ENCODE results near the gene PARP12.

PARP12 gene

DNA sequence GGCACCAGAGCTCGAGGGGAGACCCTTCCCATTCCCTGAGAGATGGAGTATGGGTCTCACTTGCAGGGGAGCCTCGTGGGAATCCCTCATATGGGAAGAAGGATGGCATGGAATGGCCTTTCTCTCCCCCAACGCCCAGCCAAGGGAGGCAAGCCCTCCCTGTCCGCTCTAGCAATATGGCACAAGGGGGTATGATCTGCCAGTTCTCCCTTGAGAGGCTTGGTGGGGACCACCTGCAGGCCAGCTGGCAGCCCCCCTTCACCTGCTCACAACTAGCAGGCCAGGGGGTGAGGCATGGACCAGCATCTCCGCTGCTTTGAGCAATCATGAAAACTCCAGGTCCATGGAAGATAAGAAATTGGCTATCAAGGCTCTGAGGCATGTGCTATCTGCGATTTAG, 70.8 kb downstream of the PARP12 start:
- no peak for ATAC-seq
- no peak for TF ChIP-seq BACH2 (CRISPR knock-in tag; IDR thresholded peaks at IDR 0.05; ENCODE audit: borderline replicate concordance)
- no peak for TF ChIP-seq ZFP3 (CRISPR knock-in tag; IDR thresholded peaks at IDR 0.05)
- TF ChIP-seq ZNF565 (CRISPR knock-in tag; conservative IDR thresholded peaks at IDR 0.05; ENCODE audit: low read depth): no peak
- TF ChIP-seq TCF4 (CRISPR knock-in tag; IDR thresholded peaks at IDR 0.05; ENCODE audit: borderline replicate concordance): no peak
- no peak for TF ChIP-seq OSR1 (CRISPR knock-in tag; IDR thresholded peaks at IDR 0.05)
- TF ChIP-seq RARB (CRISPR knock-in tag; IDR thresholded peaks at IDR 0.05): no peak
- TF ChIP-seq, protein P1, sequence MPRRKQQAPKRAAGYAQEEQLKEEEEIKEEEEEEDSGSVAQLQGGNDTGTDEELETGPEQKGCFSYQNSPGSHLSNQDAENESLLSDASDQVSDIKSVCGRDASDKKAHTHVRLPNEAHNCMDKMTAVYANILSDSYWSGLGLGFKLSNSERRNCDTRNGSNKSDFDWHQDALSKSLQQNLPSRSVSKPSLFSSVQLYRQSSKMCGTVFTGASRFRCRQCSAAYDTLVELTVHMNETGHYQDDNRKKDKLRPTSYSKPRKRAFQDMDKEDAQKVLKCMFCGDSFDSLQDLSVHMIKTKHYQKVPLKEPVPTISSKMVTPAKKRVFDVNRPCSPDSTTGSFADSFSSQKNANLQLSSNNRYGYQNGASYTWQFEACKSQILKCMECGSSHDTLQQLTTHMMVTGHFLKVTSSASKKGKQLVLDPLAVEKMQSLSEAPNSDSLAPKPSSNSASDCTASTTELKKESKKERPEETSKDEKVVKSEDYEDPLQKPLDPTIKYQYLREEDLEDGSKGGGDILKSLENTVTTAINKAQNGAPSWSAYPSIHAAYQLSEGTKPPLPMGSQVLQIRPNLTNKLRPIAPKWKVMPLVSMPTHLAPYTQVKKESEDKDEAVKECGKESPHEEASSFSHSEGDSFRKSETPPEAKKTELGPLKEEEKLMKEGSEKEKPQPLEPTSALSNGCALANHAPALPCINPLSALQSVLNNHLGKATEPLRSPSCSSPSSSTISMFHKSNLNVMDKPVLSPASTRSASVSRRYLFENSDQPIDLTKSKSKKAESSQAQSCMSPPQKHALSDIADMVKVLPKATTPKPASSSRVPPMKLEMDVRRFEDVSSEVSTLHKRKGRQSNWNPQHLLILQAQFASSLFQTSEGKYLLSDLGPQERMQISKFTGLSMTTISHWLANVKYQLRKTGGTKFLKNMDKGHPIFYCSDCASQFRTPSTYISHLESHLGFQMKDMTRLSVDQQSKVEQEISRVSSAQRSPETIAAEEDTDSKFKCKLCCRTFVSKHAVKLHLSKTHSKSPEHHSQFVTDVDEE (CRISPR knock-in tag; IDR thresholded peaks at IDR 0.05): no peak
- TF ChIP-seq ZC3H10 (CRISPR knock-in tag; IDR thresholded peaks at IDR 0.05): no peak

- TF ChIP-seq ZC3H10 (CRISPR knock-in tag; IDR thresholded peaks at IDR 0.05) (no peak), ESRRG (CRISPR knock-in tag; IDR thresholded peaks at IDR 0.05) (no peak)
- TF ChIP-seq, protein P1 (CRISPR knock-in tag; IDR thresholded peaks at IDR 0.05): no peak
- TF ChIP-seq, protein P2, sequence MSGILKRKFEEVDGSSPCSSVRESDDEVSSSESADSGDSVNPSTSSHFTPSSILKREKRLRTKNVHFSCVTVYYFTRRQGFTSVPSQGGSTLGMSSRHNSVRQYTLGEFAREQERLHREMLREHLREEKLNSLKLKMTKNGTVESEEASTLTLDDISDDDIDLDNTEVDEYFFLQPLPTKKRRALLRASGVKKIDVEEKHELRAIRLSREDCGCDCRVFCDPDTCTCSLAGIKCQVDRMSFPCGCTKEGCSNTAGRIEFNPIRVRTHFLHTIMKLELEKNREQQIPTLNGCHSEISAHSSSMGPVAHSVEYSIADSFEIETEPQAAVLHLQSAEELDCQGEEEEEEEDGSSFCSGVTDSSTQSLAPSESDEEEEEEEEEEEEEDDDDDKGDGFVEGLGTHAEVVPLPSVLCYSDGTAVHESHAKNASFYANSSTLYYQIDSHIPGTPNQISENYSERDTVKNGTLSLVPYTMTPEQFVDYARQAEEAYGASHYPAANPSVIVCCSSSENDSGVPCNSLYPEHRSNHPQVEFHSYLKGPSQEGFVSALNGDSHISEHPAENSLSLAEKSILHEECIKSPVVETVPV (CRISPR knock-in tag; IDR thresholded peaks at IDR 0.05): no peak
Measured at GRCh38 chr7:139991269-139991666, 71.5 kb downstream of the PARP12 start.

GRCh38 chr7:139990571-139991268, 72.0 kb downstream of the PARP12 start:
- TF ChIP-seq ZFP30 (CRISPR knock-in tag; IDR thresholded peaks at IDR 0.05) (no peak), ESRRG (CRISPR knock-in tag; IDR thresholded peaks at IDR 0.05) (no peak)
- ATAC-seq: no peak

More at GRCh38 chr7:139991269-139991666, 71.5 kb downstream of the PARP12 start:
- no peak for ATAC-seq

DNA sequence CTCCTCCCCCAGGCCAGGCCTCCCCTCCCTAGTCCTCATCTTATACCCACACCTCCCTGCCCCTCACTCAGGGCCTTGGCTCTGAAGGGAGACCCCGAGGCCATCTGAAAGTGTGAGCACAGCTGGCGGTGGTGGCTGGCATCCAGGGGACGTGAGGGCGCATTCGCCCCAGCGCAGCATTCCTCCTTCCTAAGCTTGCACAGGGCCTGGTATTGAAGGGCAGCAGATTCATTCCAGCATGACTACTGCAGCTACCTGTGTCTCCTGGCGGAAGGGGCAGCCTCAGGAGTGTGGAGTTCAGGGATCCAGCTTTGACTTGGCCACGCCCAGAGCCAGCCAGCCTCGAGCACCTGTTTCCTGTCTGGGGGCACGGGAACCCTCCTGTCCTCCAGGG, 72.6 kb downstream of the PARP12 start:
- ATAC-seq: no peak
- TF ChIP-seq ZFP30 (CRISPR knock-in tag; IDR thresholded peaks at IDR 0.05) (no peak), ZNF70 (CRISPR knock-in tag; IDR thresholded peaks at IDR 0.05) (no peak), ZNF565 (CRISPR knock-in tag; conservative IDR thresholded peaks at IDR 0.05; ENCODE audit: low read depth) (no peak), CSDC2 (CRISPR knock-in tag; IDR thresholded peaks at IDR 0.05) (no peak), PATZ1 (CRISPR knock-in tag; IDR thresholded peaks at IDR 0.05; ENCODE audit: borderline replicate concordance) (no peak), OSR1 (CRISPR knock-in tag; IDR thresholded peaks at IDR 0.05) (no peak), TOX (CRISPR knock-in tag; IDR thresholded peaks at IDR 0.05; ENCODE audit: borderline replicate concordance) (no peak), ARNTL (CRISPR knock-in tag; IDR thresholded peaks at IDR 0.05; ENCODE audit: borderline replicate concordance, low read depth) (no peak)
- TF ChIP-seq, protein P2 (CRISPR knock-in tag; IDR thresholded peaks at IDR 0.05): no peak
- TF ChIP-seq, protein P1 (CRISPR knock-in tag; IDR thresholded peaks at IDR 0.05): no peak
- TF ChIP-seq, protein P3, sequence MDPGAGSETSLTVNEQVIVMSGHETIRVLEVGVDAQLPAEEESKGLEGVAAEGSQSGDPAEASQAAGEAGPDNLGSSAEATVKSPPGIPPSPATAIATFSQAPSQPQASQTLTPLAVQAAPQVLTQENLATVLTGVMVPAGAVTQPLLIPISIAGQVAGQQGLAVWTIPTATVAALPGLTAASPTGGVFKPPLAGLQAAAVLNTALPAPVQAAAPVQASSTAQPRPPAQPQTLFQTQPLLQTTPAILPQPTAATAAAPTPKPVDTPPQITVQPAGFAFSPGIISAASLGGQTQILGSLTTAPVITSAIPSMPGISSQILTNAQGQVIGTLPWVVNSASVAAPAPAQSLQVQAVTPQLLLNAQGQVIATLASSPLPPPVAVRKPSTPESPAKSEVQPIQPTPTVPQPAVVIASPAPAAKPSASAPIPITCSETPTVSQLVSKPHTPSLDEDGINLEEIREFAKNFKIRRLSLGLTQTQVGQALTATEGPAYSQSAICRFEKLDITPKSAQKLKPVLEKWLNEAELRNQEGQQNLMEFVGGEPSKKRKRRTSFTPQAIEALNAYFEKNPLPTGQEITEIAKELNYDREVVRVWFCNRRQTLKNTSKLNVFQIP (CRISPR knock-in tag; IDR thresholded peaks at IDR 0.05; ENCODE audit: borderline replicate concordance, low read depth): no peak
